ENCODE results near the gene TTLL11. TPM values are rescaled to one million over a fixed set of nuclear protein-coding genes. Genes with fewer than 3 reads are reported as not detected.
A peak's percentile ranks its signal among the peaks of the same experiment; 100 is the strongest.

Gene TTLL11
- total RNA-seq, 2 donors from 2014 or later, result 4.5 to 6.5 TPM

DNA sequence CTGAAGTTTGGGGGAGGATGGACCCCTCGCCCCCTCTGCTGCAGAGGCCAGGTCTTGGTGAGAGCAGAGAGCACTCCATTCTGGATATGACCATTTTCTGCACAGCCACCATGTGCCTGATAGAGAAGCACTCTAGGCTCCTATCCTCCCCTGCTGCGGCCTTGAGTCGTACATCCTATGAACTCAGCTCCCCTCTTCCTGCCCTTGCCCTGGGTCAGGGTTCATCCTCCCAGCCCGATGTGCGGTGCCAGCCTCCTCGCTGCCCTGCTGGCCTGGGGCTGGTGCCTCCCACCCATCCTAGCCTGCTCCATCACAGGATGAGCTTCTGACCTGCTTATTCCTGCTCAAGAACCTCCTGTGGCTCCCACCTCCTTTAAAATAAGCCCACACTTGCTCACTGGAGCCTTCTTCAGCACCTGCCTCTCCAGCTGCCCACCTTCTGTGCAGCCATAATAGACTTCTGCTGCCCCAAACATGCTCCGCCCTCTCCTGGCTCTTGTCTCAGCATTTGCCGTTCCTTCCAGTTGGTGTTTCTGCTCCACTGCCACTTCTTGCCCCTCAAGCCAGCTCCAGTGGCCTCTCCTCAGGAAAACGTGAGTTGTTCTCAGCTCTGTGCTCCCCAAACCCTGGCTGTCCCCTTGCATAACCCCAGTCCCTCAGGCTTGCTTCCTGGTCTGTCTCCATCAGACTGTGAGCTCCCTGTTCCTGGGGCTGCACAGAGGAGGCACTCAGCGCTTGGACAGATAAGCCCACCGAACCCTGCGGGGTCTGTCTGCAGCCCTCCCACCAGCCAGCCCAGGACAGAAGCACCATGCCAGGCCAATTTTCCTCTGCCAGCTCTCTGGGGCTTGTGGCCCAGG, 22.3 kb upstream of the TTLL11 start:
- intact Hi-C loops (cut with DNase I), result no loop called here
- no peak for ATAC-seq

DNA sequence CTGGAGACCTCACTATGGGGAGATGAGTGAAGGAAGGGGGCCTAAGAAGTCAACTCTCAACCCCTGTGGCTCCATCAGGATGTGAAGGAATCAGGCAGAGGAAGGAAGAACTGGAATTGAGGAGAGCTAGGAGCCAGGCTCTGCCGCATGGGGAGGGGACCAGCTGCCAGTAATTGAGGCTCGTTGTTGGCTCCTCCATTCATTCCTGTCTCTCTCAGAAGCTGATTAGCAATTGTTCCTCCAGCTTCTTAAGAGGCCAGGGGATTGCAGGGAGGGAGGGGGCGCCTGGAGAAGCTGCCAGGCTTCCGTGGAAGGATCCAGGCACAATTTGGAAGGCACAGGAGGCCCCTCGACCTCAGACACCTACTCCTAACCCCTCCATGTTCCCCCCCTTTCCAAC, 20.5 kb upstream of the TTLL11 start:
- ATAC-seq (no peak), DNase-seq (no peak)
- intact Hi-C loops (cut with DNase I), result no loop called here

More for the DNA sequence above, 22.3 kb upstream of the TTLL11 start:
- DNase-seq, result no peak

DNA sequence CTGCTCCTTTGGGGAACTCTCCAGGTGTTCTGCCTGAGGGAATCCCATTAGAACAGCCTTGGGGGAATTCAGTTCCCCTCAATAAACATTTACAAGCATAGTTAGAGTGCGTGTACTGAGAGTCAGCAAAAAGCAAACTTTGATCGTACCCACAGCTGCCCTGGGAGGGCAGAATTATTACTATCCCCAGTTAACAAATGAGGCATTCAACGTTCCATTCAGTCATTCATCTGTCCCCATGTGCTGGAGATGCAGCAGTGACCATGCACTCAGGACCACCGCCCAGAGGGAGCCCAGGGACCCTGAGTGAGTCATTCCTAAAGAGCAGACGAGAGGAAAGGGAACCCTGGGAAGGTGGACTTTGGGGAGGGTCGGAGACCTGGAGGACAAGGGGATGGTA, 19.1 kb upstream of the TTLL11 start:
- intact Hi-C loops (cut with DNase I), result no loop called here
- DNase-seq (no peak), ATAC-seq (no peak)

DNA sequence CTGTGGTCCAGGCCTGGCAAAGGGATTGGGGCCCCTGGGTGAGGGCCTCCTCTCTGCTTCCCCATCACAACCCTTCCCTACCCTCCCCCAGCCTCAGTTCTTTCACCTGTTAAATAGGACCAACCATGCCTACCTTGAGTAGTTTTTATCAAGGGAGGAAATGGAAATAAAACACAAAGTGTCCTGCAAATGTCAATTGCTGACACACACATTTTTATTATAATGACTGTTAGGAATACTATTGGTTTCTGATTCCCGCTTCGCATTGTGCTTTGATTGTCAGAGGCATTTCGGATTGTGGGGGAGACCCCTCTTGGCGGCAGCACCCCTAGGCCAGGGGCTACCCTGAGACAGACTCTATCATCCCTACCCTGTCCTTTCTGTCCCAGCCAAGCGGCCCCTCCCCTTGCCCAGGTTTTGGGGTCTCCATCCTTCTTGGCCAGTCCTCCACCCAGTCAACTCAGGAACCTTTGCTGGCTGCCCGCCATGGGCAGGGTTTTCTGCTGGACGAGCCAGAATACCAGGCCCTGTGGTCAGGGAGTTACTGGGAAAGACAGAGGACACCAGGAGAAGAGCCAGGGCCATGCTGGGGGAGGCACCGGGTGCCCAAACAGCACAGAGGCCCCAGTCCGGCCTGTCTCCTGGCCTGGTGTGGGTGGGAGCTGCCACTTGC, 18.4 kb upstream of the TTLL11 start:
- intact Hi-C loops (cut with DNase I), result no loop called here
- no peak for ATAC-seq
- DNase-seq, result no peak

DNA sequence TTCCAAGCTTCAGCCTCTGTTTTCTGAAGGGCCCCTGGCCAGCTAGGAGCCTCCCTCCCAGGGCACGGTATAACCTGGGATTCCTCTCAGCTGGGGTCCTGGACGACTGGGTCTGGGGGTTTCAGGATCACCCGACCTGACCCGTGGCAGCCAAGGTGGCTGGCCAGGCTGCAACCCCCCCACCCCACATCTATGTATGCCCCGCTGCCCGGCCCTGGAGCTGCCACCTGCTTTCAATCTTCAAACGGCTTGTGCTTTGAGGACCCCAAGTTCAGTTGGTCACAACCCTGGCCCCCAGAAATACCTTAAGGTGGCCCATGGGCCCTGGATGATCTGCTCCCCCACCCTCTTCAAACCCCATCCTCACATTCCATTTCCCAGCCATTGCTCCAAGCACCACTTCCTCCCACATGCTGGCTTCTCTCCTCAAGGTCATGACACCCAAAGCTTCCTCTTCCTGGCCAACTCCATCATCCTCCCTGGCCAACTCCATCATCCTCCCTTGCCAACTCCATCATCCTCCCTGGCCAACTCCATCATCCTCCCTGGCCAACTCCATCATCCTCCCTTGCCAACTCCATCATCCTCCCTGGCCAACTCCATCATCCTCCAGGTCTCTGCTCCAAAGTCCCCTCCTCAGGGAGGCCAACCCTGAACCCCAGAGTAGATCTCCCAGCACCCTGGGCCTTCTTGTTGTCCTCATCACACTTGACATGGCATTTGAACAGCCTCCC, 17.2 kb upstream of the TTLL11 start:
- no peak for ATAC-seq
- intact Hi-C loops (cut with DNase I), result no loop called here
- DNase-seq, result no peak

DNA sequence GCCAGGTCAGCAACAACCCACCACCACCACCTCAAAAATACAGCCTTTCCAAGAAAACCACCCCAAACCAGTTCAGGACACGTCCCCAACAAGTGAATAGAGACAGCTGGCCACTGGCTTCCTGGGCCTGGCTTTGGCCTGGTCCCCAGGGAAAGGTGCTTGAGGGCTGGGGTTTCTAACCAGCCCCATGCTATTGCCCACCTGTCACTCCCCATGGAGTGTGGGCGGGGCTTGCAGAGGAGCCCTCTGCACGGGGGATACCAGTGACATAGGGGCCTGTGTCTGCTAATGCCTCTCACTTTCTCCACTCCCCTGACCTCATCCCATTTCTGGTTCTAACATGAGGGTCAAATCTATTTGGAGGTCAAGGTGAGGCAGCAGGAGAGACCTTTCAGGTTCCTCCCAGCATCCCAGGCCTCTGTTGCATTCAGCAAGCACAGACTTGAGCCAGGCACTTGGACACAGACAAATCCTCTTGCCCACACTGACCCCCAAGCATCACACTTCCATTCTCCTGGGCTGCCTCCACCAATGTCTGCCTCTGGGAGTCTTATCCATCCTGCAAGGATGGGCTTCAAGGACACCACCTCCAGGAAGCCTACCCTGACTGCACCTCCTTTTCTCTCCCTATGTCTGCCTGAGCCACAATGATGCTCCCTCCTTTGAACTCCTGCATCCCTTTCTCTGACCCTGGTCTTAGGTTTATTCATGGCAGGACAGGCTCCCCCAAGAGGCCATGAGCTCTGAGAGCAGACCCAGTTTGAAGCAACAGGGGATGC, 16.1 kb upstream of the TTLL11 start:
- intact Hi-C loops (cut with DNase I), result no loop called here
- ATAC-seq, result no peak
- no peak for DNase-seq

DNA sequence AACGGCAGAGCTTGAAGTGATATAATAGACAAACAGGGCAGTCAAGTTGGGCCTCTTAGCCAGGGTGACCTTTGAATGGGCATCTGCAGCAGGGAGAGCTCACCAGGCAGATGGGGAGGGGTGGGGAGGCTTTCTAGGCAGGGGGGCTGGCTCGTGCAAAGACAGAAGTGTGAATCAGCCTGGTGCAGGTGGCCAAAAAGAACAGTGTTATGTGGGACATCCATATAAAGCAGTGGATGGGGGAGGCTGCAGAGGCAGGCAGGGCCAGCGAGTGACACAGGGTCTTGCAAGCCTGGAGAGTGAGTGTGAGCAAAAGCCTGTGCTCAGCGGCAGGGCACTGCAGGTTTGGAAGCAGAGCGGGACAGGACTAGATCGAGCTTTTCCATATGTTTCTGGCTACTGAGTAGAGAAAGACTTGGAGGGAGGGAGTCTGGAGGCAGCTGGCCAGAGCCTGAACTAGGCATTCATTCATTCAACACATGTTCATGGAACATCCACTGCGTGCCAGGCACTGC, 14.2 kb upstream of the TTLL11 start:
- ATAC-seq (peak; percentile 92), DNase-seq (peak; percentile 43)
- intact Hi-C loops (cut with DNase I), result no loop called here

DNA sequence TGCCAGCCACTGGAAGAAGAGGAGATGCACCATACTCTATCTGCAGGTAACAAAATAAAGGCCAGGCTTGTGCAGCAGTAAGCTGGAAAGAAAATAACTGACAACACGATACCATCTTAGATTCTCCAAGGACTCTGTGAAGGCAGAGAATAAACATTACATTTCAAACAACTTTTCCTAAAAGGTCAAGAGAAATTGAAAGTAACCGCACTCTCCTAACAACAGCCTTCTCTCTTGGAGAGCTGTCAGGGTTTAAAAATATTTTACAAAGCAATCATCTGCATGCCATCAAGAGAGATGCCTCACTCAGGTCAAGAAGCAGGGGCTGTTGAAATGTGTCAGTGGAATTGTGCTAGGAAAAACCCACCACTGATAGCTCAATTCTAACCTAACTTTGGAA, 13.5 kb upstream of the TTLL11 start:
- DNase-seq, result no peak
- intact Hi-C loops (cut with DNase I), result no loop called here
- peak; percentile 13 to 41 for ATAC-seq

DNA sequence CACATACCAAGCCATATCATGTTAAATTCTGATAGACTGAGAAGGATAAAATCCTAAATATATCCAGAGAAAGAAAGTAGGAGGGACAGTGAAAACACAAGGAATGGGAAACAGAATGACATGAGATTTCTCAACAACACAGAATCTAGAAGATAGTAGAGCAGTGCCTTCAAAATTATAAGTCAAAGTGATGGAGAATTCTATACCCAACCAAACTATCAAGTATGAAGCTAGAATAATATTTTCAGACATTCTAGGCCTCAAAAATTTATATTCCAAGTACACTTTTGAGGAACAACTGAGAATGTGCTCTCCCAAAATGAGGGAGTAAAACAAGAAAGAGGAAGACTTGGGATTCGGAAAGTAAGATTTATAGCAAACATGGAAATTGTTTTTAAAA, 10.9 kb upstream of the TTLL11 start:
- DNase-seq, result no peak

DNA sequence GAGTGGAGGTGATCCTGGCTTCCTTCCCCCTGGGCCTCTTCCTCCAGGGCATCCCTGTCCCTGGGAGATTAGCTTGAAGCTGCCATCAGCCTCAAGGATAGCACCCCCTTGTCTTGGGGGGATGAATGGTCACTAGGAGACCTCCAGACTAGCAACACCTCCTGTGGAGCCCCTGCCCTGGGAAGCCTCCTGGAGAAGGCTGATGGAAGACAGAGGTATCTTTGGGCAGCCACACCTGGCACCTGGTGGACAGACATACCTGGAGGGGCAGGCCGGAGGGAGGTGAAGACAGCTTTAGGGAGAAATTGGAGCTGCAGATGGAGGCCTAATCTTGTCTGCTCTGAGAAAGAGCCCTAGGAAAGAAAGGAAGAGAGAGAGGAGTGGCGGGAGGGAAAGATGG, 9.0 kb upstream of the TTLL11 start:
- ATAC-seq, result no peak
- no peak for DNase-seq
- intact Hi-C loops (cut with DNase I), result no loop called here

More for the DNA sequence above, 10.9 kb upstream of the TTLL11 start:
- intact Hi-C loops (cut with DNase I), result no loop called here
- no peak for ATAC-seq

DNA sequence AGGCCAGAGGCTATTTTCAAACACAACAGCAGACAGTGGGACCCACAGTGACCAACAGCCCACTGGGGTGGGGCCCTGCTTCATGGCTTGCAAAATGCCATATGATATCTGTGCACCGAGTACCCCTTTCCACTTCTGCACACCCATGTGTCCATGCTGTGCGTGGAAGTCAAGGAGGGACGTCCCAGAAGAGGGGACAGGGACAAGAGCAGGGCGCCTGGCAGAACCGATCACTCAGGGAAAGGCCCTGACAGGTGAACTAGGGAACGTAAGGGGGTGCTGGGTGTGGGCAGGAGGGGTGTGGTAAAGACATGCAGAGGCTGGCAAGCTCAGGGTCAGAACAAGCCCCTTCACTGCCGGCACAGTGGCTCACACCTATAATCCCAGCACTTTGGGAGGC, 7.6 kb upstream of the TTLL11 start:
- DNase-seq (no peak), ATAC-seq (no peak)
- intact Hi-C loops (cut with DNase I), result no loop called here

DNA sequence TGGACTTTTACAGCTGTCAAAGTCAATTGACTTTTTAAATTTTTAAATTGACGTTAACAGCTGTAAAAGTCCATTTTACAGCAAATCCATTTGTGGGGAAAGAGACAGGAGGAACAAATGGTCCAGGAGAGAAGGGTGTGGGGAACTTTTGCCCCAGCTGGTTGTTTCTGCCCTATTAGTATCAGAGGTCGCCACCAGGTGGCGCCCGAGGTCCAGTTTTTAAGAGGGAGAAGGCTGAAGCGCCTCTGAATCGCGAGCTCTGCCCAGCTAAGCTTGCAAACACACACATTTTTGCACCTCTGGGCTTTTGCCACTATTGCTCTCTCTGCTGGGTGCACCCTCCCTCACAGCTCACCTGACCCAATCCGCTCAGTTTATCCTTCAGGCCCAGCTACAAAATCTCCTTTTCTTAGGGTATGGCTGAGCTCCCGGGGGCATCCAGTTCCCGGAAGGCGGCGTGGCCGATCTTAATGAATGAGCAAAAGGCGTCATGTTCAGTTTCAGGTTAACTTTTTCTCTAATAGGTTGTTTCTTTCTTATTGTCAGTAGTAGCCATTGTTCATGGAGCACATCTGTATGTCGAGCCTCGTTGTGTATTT, 6.3 kb upstream of the TTLL11 start:
- peak; percentile 87 for DNase-seq
- intact Hi-C loops (cut with DNase I), result loop anchor here in 1 of 2 donors (1.0 to 10.0 kb wide), 3 partner anchors 24 to 355 kb away; no protein-coding TSS in a partner anchor
- peak; percentile 83 to 92 for ATAC-seq

DNA sequence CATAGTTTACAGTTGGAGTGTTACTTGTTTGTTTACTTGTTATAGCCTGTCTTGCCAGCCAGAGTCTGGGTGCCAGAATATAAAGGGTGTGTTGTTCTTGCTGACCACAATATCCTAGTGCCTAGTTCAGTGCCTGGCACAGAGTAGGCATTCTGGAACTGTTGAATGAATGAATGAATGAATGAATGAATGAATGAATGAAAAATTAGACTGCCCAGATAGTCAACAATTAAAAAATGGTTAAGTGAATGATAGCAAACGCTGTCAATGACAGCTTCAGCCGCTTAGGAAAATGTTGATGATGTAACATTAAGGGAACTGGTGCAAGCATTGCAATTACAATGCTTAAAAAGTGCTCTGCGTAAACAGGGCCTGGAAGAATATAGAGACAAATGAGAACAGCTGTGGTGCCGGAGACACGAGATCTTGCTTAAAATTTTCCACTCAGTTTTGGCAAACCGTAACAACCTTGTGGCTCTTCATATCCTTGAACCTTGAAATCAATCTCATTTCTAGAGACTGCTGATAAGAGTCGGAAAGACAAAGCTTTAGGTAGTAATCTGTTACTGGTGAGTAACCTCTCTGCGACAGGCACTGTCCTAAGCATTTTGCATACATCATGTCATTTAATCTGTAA, 4.7 kb upstream of the TTLL11 start:
- intact Hi-C loops (cut with DNase I), result loop anchor here in 1 of 2 donors (10.0 kb wide), 1 partner anchor 357 kb away; no protein-coding TSS in a partner anchor
- ATAC-seq, result no peak
- DNase-seq, result no peak

DNA sequence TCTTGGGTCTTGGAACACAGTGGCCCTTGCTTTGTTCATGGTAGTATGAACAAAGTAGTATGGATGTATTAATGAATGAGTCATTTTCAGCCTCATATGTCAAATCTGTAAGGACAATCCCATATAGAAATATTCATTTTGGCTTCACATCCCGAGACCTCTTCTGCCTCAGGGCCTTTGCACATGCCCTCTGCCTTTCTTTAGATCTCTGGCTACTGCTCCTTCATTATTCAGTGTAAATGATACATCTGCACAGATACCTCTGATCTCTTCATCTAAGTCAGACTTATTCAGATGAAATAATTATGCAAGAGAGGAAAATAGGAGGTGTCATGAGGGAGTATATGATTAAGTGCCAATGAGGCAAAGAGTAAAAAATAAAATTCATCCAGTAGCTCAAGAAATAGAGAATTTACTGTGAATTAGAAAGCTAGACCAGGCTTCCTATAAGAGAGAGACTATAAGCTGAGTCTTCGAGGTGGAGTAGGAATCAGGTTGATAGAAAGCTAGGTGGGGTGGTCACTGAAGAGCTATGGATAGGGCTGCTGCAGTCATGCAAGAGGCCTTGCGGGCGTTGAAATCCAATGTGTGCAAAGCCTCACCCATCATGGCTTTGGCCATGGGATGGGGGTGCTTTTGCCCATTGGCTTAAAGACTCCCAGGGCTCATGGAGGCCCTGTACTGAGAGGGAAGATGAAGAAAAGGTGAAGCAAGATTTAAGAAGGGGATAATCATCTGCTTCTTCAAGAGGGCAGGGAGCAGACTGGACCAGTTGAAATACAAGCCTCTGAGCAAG, 3.7 kb upstream of the TTLL11 start:
- ATAC-seq (no peak), DNase-seq (no peak)
- intact Hi-C loops (cut with DNase I), result loop anchor here in 1 of 2 donors (10.0 kb wide), 1 partner anchor 358 kb away; no protein-coding TSS in a partner anchor

DNA sequence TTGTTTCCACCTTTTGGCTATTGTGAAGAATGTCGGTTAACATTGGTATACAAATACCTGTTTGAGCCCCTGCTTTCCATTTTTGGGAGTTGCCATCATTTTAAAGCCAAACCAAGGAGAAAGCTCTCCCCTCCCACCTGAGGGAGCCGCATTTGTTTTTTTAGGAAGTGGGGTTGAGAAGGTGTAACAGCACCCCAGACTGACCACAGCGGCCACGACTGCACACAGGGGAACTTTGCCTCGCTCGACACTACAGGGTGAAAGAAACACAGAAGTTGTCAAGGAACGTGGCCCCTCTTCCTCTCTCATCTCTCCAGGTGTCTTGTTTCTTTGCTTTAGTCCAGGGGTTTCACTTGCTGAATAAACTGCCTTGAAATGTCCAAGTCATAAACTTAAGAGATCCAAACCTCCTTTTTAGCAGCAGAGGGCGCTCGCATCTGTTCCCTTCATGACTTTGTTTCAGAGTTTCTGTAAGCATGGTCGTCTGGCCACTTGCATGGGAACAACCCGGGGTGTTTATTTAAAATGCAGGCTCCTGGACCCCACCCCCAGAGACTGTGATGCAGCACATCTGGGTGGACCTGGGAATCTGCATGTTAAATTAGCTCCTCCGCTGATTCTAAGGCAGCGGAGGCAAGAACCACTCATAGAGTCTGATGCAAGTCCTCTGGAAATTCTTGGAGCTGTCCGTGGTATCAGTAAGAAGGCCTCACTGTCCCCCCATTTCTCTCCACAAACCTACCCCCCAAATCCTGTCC, 2.1 kb upstream of the TTLL11 start:
- intact Hi-C loops (cut with DNase I), result loop anchor here in 1 of 2 donors (10.0 kb wide), 1 partner anchor 360 kb away; no protein-coding TSS in a partner anchor
- ATAC-seq (no peak), DNase-seq (peak; percentile 48)

Measured in left cardiac atrium (tissue), 4 donors.